Embryonic facial prominence (tissue), 1 donor: ENCODE measurements around the gene PLEKHH3.
"Not testable (repeated sequence)": the region's sequence is repeated elsewhere in the genome, so short reads cannot be mapped to it uniquely, and the experiment has no call there.

Experiments used
- DNase-seq: peaks from one replicate; pipeline ENCODE4 v3.0.0-alpha.2; 2016; ENCODE audit errors: extremely low spot score

PLEKHH3 gene

GRCh38 chr17:42629411-42630009 lies 47.3 kb downstream of the PLEKHH3 start:
- no peak for DNase-seq

- DNase-seq: not testable (repeated sequence)
Observed at GRCh38 chr17:42627032-42627764, 49.6 kb downstream of the PLEKHH3 start.

DNA sequence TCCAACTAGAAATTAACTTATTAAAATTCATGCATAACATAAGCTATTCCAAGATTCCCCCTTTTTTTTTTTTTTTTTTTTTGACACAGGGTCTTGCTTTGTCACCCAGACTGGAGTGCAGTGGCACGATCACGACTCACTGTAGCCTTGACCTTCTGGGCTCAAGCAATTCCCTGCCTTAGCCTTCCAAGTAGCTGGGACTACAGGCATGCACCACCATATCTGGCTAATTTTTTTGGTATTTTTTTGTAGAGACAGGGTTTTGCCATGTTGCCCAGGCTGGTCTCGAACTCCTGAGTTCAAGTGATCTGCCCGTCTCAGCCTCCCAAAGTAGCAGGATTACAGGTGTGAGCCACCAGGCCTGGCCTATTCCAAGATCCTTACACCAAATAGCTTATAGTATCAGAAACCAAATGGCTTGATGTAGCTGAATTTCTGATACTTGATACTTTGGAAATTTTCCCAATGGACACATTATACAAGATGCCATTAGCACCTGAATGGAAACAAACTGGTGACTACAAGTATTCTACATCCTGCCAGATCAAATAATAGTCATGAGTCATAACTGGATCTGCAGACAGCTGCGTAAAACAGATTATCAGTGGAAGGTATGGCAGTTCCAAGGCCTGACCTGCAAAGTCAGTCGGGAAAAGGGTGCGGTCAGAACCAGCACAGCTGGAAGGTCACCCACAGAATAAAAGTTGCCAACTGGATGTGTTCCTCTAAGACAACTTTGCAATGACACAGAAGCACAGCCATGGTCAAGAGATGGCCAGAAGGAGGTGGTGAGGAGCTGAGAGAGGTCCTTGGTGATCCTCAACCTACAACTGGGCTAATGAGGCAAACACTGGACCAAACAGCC lies 52.8 kb downstream of the PLEKHH3 start:
- no peak for DNase-seq

DNA sequence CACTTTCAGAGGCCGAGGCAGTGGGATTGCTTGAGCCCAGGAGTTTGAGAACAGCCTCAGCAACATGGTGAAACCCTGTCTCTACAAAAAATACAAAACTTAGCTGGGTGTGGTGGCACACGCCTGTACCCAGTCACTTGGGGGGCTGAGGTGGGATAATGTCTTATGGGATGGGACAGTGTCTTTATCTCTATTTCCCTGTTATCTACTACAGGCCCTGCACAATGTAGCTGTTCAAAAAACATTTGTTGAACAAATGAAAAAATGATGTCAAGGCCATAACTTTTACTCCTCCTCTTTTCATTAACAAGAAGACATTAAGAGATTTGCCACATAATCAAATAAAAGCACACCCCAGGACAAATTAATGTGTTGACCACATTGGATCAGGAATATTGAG lies 53.5 kb downstream of the PLEKHH3 start:
- no peak for DNase-seq

GRCh38 chr17:42621987-42622386 lies 54.8 kb downstream of the PLEKHH3 start:
- DNase-seq: not testable (repeated sequence)

DNA sequence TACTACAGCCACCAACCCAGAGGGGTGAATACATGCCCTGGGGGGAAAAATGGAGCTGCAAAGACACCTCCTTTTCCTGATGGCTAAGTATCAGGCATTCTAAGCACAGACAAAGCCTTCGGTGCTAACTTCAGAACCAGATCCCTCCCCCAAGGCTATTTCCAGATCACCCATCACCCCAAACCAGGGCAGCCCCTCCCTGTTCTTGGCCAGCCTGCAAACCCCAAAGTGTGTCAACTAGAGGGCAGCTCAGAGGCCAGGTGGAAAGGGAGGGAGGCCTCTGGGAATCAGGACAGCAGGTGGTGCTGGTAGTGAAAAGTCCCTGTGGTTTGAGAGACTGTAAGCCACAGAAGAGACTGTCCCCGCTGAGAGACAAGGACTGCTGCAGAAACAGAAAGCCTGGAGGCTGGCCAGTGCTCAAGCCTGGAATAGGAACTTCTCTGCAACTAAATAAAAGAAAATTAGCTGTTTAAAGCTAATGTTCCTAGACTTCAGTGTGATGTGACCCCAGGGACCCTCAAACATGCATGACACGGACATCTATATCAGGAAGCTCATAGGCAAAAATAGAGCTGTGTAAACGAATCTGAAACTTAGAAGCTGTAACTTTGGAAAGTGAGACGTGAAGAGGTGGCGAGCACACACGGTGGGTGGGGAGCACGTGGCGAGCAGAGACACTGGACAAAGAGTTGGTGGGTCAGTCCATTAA lies 58.2 kb downstream of the PLEKHH3 start:
- DNase-seq: no peak

DNA sequence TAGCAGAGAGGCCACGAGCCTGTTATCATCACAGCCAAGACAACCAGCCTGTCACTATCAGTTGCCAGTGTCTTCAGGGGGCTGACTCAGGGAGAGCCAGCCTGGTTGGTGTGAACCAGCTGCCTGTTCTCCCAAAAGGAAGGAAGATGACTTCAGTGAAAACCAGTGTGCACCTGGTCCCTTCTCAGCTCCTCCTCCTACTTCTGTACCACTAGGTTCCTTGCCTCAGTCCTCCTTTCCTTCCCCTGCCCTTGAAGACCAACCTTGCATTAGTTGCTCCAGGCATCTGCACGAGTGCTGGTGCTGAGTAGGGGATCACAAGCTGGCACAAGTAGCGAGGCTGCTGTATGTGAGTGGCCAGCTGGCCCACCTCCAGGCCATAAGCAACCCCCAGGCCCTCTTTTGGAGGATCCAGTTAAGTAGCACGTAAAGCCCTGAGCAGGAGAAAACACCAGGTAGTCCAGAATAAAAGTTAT lies 58.8 kb downstream of the PLEKHH3 start:
- no peak for DNase-seq
